NB4 (cell line): ENCODE measurements around the gene SNTB2.

ENCODE experiments used
- DNase-seq: peaks from one replicate; pipeline ENCODE4 v3.0.0; 2010; ENCODE audit warnings: low read depth
- H3K4me3 ChIP-seq: one replicate; pipeline ENCODE4 v1.5.1; 2011; ENCODE audit warnings: mild to moderate bottlenecking, low read depth, low read length, moderate library complexity
- CTCF ChIP-seq: IDR thresholded peaks from one replicate; pipeline ENCODE4 v1.5.1; 2012; ENCODE audit warnings: low read depth, low read length
- MYC ChIP-seq: IDR thresholded peaks from 2 replicates; pipeline ENCODE4 v1.6.1; 2011; ENCODE audit warnings: low read depth, low read length
- POLR2A ChIP-seq: IDR thresholded peaks from 2 replicates; pipeline ENCODE4 v1.6.1; 2011; ENCODE audit warnings: mild to moderate bottlenecking; ENCODE audit not compliant: insufficient read length; ENCODE audit errors: extremely low read depth
- TF ChIP-seq, protein P1 (sequence below): IDR thresholded peaks from 2 replicates; pipeline ENCODE4 v1.6.1; 2011; ENCODE audit warnings: low read depth, low read length

SNTB2 gene

DNA sequence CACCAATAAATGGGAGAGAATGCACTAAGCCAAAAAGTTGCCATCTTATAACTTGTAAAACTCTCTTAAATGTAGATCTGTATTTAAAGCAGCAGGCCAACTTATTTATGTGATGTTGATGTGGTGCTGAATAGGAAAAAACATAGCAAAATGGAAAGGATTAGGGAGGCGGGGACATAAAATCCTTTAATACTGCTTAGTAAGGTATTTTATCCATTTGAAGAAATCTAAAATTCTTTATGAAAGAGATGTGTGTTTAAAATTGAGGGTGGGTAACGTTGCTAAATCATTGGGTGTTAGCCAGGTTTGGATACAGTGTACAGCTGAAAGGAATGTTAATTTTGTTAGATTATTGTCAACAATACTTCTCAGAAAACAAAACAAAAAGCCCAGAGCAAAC lies 14.3 kb downstream of the SNTB2 start:
- DNase-seq: no peak
- TF ChIP-seq CTCF: no peak
- TF ChIP-seq POLR2A: no peak
- TF ChIP-seq MYC: no peak
- TF ChIP-seq, protein P1, sequence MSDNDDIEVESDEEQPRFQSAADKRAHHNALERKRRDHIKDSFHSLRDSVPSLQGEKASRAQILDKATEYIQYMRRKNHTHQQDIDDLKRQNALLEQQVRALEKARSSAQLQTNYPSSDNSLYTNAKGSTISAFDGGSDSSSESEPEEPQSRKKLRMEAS: no peak

GRCh38 chr16:69201787-69202186 lies 14.8 kb downstream of the SNTB2 start:
- no peak overlapping the region for H3K4me3 ChIP-seq
- TF ChIP-seq MYC (no peak), POLR2A (no peak), CTCF (no peak)
- TF ChIP-seq, protein P1: no peak
- DNase-seq: no peak

More for the DNA sequence above, 14.3 kb downstream of the SNTB2 start:
- H3K4me3 ChIP-seq: no peak overlapping the region

GRCh38 chr16:69204172-69204571 lies 17.2 kb downstream of the SNTB2 start:
- peak; percentile 34 for DNase-seq
- no peak for TF ChIP-seq POLR2A
- TF ChIP-seq, protein P1: no peak
- TF ChIP-seq MYC: no peak
- no peak for TF ChIP-seq CTCF
- no peak overlapping the region for H3K4me3 ChIP-seq

- no peak overlapping the region for H3K4me3 ChIP-seq
- TF ChIP-seq POLR2A (no peak), CTCF (no peak), MYC (no peak)
- TF ChIP-seq, protein P1: no peak
- no peak for DNase-seq
Observed at GRCh38 chr16:69209735-69210134, 22.8 kb downstream of the SNTB2 start.

DNA sequence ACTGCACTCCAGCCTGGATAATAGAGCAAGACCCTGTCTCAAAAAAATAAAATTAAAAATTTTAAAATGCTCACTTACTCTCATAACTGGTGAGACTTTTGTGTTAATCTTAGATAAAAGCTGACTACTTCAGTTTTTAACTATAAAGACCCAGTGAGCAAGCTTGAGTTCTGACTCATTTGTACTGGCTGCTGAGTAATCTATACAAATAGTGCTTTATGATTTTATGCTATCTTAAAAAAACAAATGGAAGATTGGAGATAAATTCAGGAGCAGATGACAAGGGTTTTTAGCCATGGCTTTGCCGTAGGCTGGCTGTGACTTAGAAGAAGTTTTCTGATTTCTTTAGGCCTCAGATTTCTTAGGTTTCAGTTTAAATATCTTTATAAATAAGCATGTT lies 30.5 kb downstream of the SNTB2 start:
- TF ChIP-seq, protein P1: no peak
- TF ChIP-seq CTCF (no peak), MYC (no peak), POLR2A (no peak)
- H3K4me3 ChIP-seq: no peak overlapping the region
- no peak for DNase-seq

DNA sequence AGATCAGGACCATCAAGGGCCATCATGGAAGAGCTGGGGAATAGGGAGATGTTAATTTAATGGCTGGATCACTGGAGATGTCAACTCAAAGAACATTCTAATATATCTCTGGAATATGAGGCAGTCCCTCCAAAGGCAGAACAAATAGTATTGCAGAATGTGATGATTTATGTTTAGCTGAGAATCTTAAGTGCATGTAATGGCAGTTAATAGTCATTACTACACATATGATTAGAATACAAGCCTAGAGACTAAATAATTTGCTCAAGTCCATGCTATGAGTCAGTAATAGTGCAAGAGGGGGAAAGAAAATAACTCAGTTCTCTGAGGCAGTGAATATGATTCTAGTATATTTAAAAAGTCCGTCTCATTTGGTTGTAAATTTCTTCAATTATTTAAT lies 32.3 kb downstream of the SNTB2 start:
- no peak for TF ChIP-seq POLR2A
- TF ChIP-seq, protein P1: no peak
- TF ChIP-seq MYC: no peak
- TF ChIP-seq CTCF: no peak

More for the DNA sequence above, 32.3 kb downstream of the SNTB2 start:
- DNase-seq: no peak
- no peak overlapping the region for H3K4me3 ChIP-seq
